Left lung (tissue), 10 donors: ENCODE measurements around the gene DLEU7. TPM values are rescaled to one million over a fixed set of nuclear protein-coding genes. Genes with fewer than 3 reads are reported as not detected.
A peak's percentile ranks its signal among the peaks of the same experiment; 100 is the strongest.

Source experiments
- ATAC-seq: fragments of 200-7000 bp; cut with Tn5 transposase; one replicate; pipeline ENCODE4 v1.9.1; 2020; ENCODE audit warnings: moderate library complexity
- DNase-seq, 4 donors: peaks; one replicate each; pipeline ENCODE4 v3.0.0-alpha.2; 2013 to 2020
- H3K27ac ChIP-seq, 2 donors: fragments of 200-600 bp; sonication (generic) in 1 of 2; one replicate each; pipeline versions ENCODE4 v1.5.0 to v1.8.0; 2020 to 2021
- H3K27me3 ChIP-seq, 2 donors: fragments of 200-600 bp; sonication (generic) in 1 of 2; one replicate each; pipeline versions ENCODE4 v1.5.0 to v1.8.0; 2020 to 2021
- H3K36me3 ChIP-seq, 2 donors: fragments of 200-600 bp; sonication (generic) in 1 of 2; one replicate each; pipeline versions ENCODE4 v1.5.0 to v1.8.0; 2020 to 2021
- H3K4me1 ChIP-seq, 2 donors: fragments of 200-600 bp; one replicate each; pipeline ENCODE4 v1.8.0; 2021
- H3K4me3 ChIP-seq, 2 donors: fragments of 200-600 bp; sonication (generic) in 1 of 2; one replicate each; pipeline versions ENCODE4 v1.5.0 to v1.8.0; 2020 to 2021; ENCODE audit warnings: mild to moderate bottlenecking in 1 of 2
- H3K9me3 ChIP-seq, 2 donors: fragments of 200-600 bp; sonication (generic) in 1 of 2; one replicate each; pipeline versions ENCODE4 v1.5.0 to v1.8.0; 2020 to 2021
- intact Hi-C, 2 donors: fragments of 100-400 bp; cut with DNase I; formaldehyde crosslinking; loops; one replicate each; pipeline versions ENCODE4 v1.11.2 to v1.14.2; 2022
- polyA plus RNA-seq, 6 donors: library from polyadenylated mRNA; unstranded; fragments of 120-200 nt; gene quantifications; one replicate each; pipeline ENCODE4 v1.2.1, GENCODE V29; 2013; ENCODE audit not compliant: insufficient read length in 6 of 6
- total RNA-seq, 2 donors: library from RNA; stranded (reverse); fragmentation: NEBNext Ultra II Directional; extraction: Animal tissue kit (Norgen Biotek cat#: 25700); gene quantifications; one replicate each; pipeline ENCODE4 v1.2.1, GENCODE V29; 2021
- TF ChIP-seq, protein P1 (sequence below), 2 donors: fragments of 200-600 bp; sonication (generic) in 1 of 2; IDR thresholded peaks; one replicate each; pipeline versions ENCODE4 v1.5.0 to v1.8.0; 2021; ENCODE audit warnings: antibody characterized with exemption in 2 of 2
- donor health status: DM: no; HTN: yes; CAD: no.
- donor health status: DM: no; HTN: no; CAD: no.

The DLEU7 gene
- total and polyA plus RNA-seq, 8 donors = 0.23 to 1.9 (median 0.39) TPM

DNA sequence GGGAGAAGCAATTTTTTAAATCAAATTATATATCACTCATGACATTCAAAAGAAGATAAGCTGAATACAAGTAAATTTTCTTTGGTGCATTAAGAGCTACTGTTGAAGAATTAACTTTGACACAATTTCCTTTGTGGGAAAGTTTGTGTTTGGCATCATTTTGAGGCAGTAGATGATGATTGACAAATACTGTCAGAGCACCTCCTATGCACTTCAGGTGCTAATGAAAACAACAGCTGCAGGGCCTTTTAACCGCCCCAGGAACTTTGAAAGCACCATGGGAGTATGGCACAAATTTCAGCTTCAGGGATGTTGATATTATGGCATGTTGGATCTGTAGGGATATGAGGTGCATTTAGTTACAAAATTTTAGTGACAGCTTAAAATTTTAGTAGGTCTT is 21.0 kb upstream of the DLEU7 start:
- intact Hi-C loops = no loop called here

GRCh38 chr13:50855681-50856080 is 12.2 kb upstream of the DLEU7 start:
- Histone ChIP-seq H3K27ac (no peak overlapping the region), H3K4me1 (no peaks in the 10 kb centered on the region), H3K27me3 (no peaks in the 10 kb centered on the region), H3K9me3 (peaks cover 0 to 27% of the 10 kb centered on the region in 2 donors), H3K36me3 (no peaks in the 10 kb centered on the region), H3K4me3 (no peak overlapping the region)
- no peak for ATAC-seq
- TF ChIP-seq, protein P1, sequence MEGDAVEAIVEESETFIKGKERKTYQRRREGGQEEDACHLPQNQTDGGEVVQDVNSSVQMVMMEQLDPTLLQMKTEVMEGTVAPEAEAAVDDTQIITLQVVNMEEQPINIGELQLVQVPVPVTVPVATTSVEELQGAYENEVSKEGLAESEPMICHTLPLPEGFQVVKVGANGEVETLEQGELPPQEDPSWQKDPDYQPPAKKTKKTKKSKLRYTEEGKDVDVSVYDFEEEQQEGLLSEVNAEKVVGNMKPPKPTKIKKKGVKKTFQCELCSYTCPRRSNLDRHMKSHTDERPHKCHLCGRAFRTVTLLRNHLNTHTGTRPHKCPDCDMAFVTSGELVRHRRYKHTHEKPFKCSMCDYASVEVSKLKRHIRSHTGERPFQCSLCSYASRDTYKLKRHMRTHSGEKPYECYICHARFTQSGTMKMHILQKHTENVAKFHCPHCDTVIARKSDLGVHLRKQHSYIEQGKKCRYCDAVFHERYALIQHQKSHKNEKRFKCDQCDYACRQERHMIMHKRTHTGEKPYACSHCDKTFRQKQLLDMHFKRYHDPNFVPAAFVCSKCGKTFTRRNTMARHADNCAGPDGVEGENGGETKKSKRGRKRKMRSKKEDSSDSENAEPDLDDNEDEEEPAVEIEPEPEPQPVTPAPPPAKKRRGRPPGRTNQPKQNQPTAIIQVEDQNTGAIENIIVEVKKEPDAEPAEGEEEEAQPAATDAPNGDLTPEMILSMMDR (IDR thresholded peaks at IDR 0.05) = no peak
- DNase-seq = no peak
- intact Hi-C loops = no loop called here

More for the DNA sequence above, 21.0 kb upstream of the DLEU7 start:
- Histone ChIP-seq H3K36me3 (no peaks in the 10 kb centered on the region), H3K27me3 (no peaks in the 10 kb centered on the region), H3K27ac (no peak overlapping the region), H3K9me3 (peaks cover 0 to 18% of the 10 kb centered on the region in 2 donors), H3K4me1 (no peaks in the 10 kb centered on the region), H3K4me3 (no peak overlapping the region)
- DNase-seq (no peak), ATAC-seq (no peak)
- TF ChIP-seq, protein P1 (IDR thresholded peaks at IDR 0.05) = no peak

- DNase-seq (no peak), ATAC-seq (peak; percentile 46)
- H3K36me3 ChIP-seq = no peaks in the 10 kb centered on the region
- intact Hi-C loops = no loop called here
- H3K9me3 ChIP-seq = no peaks in the 10 kb centered on the region
- H3K4me3 ChIP-seq = no peak overlapping the region
- no peaks in the 10 kb centered on the region for H3K27me3 ChIP-seq
- no peak overlapping the region for H3K27ac ChIP-seq
- TF ChIP-seq, protein P1 (IDR thresholded peaks at IDR 0.05) = no peak
- no peaks in the 10 kb centered on the region for H3K4me1 ChIP-seq
Observed at GRCh38 chr13:50850445-50850844, 7.0 kb upstream of the DLEU7 start.

- DNase-seq (no peak), ATAC-seq (no peak)
- intact Hi-C loops = no loop called here
- H3K4me1 ChIP-seq = peaks cover 8 to 13% of the 10 kb centered on the region in 2 donors
- H3K36me3 ChIP-seq = no peaks in the 10 kb centered on the region
- no peak overlapping the region for H3K27ac ChIP-seq
- TF ChIP-seq, protein P1 (IDR thresholded peaks at IDR 0.05) = no peak
- no peak overlapping the region for H3K4me3 ChIP-seq
- no peaks in the 10 kb centered on the region for H3K9me3 ChIP-seq
- peaks cover 12 to 16% of the 10 kb centered on the region in 2 donors for H3K27me3 ChIP-seq
Observed at GRCh38 chr13:50847501-50847900, 4.0 kb upstream of the DLEU7 start.

- DNase-seq (no peak), ATAC-seq (no peak)
- Histone ChIP-seq H3K9me3 (no peaks in the 10 kb centered on the region), H3K4me1 (peaks cover 8 to 13% of the 10 kb centered on the region in 2 donors), H3K36me3 (no peaks in the 10 kb centered on the region), H3K27ac (no peak overlapping the region), H3K27me3 (peaks cover 16 to 22% of the 10 kb centered on the region in 2 donors), H3K4me3 (no peak overlapping the region)
- intact Hi-C loops = no loop called here
- TF ChIP-seq, protein P1 (IDR thresholded peaks at IDR 0.05) = no peak
Observed at GRCh38 chr13:50846861-50847475, 3.5 kb upstream of the DLEU7 start.
